ENCODE data around the gene CD101. TPM values are rescaled to one million over a fixed set of nuclear protein-coding genes. Genes with fewer than 3 reads are reported as not detected.

The CD101 gene, protein sequence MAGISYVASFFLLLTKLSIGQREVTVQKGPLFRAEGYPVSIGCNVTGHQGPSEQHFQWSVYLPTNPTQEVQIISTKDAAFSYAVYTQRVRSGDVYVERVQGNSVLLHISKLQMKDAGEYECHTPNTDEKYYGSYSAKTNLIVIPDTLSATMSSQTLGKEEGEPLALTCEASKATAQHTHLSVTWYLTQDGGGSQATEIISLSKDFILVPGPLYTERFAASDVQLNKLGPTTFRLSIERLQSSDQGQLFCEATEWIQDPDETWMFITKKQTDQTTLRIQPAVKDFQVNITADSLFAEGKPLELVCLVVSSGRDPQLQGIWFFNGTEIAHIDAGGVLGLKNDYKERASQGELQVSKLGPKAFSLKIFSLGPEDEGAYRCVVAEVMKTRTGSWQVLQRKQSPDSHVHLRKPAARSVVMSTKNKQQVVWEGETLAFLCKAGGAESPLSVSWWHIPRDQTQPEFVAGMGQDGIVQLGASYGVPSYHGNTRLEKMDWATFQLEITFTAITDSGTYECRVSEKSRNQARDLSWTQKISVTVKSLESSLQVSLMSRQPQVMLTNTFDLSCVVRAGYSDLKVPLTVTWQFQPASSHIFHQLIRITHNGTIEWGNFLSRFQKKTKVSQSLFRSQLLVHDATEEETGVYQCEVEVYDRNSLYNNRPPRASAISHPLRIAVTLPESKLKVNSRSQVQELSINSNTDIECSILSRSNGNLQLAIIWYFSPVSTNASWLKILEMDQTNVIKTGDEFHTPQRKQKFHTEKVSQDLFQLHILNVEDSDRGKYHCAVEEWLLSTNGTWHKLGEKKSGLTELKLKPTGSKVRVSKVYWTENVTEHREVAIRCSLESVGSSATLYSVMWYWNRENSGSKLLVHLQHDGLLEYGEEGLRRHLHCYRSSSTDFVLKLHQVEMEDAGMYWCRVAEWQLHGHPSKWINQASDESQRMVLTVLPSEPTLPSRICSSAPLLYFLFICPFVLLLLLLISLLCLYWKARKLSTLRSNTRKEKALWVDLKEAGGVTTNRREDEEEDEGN
- 0.60 and 0.63 TPM in 2 replicates for total RNA-seq

GRCh38 chr1:117001254-117001927 lies at the start of gene CD101:
Gene CD101, plus strand, starts transcription at chr1:117001760. Its CDS starts 58 bp downstream, at chr1:117001818.

GRCh38 chr1:117059678-117060440 lies 58.3 kb downstream of the CD101 start, which contains the start of gene TTF2:
Gene TTF2, plus strand, starts transcription at chr1:117060326. Its CDS starts 21 bp downstream, at chr1:117060347.

Other genes with a start within 250 kb of the CD101 start
- gene CD2, start 247.3 kb upstream of the CD101 start, total RNA-seq: not detected in 2 replicates
- 145 and 268 TPM in 2 replicates for gene PTGFRN, start 91.8 kb upstream of the CD101 start, total RNA-seq
- gene TTF2, start 58.6 kb downstream of the CD101 start, total RNA-seq: 5.2 TPM in 2 replicates
- 3.8 and 5.1 TPM in 2 replicates for gene TRIM45, start 120.0 kb downstream of the CD101 start, total RNA-seq
- not detected in 2 replicates for gene VTCN1, start 209.2 kb downstream of the CD101 start, total RNA-seq